Stimulated activated CD8-positive, alpha-beta memory T cell treated with anti-CD3 and anti-CD28 coated beads, Interleukin-4, amount 100 ng/mL, for 48 hours (primary cell): ENCODE results near the gene C1QL2.

Experiments
- DNase-seq: peaks from one replicate; pipeline ENCODE4 v3.0.0-alpha.2; 2020

The C1QL2 gene

GRCh38 chr2:119136093-119136492 lies 22.5 kb downstream of the C1QL2 start:
- no peak for DNase-seq

DNA sequence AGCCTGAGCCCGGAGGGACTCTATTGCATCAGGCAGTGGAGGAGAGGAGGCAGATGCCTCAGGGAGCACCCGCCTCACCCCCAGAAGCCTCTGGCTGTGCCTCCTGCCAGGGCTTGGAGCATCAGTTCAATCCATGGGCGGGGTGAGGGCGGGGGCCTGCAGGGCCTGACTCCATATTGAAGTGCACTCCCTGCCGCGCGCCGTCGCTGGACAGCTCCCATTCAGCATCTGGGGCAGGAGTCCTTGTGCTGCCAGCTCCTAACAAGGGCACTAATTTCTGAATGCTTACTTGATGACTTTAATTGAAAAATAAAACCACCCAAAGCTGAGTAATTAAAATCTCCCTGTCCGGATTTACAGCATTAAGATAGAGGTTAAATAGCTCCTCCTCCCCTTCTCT lies 23.8 kb downstream of the C1QL2 start:
- DNase-seq, result no peak

- DNase-seq, result peak; percentile 67
These were observed 31.9 kb downstream of the C1QL2 start for GRCh38 chr2:119126650-119127049.

GRCh38 chr2:119123389-119123788 lies 35.2 kb downstream of the C1QL2 start:
- DNase-seq, result no peak

- DNase-seq, result no peak
These were observed 35.9 kb downstream of the C1QL2 start for GRCh38 chr2:119122663-119123062.

DNA sequence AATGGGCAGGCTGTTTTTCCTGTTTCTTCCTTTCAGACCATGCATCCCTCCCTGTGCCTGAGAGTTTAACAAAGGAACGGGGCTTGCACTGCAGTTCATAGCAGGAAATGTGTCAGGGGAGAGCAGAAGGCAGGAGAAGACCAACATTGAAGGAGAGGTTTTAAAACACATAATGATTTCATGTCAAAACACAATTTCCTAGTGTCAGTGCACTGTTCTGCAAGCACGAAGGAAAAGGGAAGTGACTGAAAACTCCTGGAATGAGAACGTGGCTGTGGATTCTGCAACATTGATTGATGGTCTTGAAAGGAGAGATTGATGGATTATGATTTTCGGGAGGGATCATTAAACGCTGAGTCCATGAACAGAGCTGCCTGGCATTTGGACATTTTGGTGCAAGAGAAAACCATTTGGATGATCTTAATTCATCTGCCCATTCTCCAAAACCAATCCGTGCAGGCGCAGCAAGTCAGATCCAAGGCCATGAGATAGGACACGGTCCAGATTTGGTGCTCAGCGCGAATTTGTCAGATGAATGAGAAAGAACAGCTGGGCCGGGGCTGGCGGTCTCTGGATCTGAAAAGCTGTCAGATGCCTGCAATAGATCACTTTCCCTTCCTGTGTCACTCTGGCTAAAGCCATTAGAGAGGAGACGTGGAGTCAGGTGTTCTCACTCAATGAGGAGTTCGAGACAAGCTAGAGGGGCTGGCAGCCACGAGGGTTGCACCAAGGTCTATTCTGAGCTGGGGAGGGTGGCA lies 38.4 kb downstream of the C1QL2 start:
- DNase-seq, result no peak

DNA sequence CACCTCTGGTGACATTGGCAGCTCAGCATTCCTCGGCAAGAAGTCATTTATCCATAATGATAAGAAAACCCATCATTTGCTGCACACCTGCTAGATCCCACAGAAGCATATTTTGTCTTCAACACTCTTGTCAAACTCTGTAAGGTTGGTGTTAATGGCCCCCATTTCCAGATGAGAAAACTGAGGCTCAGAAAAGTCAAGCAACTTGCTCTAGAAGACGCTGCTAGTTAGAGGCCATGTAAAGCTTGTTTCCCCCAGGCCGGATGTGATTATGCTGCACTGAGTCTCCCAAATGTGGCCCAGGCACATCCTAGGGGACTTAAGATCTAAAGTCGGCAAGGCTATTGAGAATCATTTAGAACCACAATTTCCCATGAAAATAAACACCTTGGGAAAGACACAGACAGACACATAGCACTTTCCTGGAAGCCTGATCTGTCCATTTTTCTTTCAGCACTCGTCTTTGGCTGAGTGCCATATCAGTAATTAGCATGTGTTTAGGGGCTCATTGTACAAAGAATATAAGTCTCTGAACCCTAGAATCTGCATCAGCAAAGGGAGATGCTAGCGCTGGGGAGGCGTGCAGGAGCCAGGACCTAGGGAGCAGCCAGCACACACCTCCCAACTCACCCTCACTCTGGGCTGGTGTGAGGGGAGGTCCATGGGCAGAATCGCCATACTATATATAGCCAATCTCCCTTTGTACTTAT lies 39.3 kb downstream of the C1QL2 start:
- DNase-seq, result no peak

DNA sequence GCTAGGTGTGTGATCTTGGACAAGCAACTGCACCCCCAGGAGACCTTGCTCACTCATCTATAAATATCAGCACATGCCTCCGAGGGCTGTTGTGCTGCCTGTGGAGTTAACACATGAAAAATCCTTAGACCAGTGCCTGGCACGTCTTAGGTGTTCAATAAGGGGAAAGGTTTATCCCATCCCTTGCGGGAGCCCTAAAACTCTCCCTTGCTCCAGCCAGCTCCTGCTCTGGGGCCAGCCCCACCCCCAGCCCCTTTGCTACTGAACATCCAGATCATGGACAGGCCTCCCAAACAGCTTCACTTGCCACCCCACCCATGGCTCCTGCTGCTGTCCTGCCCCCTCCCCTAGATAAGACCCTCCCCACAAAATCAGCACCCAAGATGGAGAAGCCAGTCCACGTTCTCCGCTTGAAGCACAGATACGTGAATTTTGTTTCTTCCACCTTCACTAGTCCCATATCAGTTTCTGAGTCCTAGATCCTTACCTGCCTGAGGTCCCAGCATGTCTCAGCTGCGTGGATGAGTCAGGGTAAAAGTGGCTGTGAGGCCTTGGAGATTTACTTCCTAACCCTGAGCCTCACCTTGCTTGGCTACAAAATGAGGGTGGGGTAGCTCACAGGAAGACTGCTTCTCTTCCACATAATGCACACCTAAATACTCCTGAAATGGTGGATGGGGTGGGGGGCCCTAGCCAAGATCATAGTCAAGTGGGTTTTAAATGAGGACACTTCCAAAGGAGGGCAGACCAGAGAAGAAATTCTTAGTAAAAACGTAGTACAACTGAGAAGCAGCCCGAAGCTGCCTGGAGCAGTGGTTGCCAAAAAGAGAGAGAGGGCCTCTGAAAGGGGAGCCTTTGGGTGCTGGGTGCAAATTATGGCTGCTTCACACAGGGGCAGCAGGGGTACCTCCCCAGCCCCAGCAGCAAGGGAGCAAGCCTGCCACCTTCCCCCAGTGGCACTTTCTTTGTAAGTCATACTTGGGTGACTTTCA lies 40.4 kb downstream of the C1QL2 start:
- no peak for DNase-seq

DNA sequence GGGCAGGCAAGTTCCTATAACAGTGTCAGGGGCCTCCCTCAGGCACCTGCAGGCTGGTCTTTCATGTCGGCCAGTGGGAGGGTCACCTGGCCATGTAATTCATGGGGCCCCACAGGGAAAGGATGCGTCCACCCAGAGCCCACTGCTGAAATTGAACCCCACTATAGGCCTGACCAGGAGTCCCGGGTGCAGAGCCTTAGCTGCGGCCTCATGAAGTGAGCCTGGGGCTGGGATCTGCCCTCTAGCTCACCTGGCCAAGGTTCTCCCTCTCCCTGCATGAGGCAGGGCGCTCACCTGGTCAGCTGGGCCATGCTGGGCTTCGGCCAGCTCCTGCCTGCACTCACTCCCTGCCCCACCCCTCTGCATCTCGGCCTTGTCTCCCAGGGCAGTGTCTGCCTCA lies 41.1 kb downstream of the C1QL2 start:
- DNase-seq, result no peak

GRCh38 chr2:119116411-119117295 lies 41.9 kb downstream of the C1QL2 start:
- no peak for DNase-seq

- no peak for DNase-seq
These were observed 44.3 kb downstream of the C1QL2 start for GRCh38 chr2:119114266-119114665.

DNA sequence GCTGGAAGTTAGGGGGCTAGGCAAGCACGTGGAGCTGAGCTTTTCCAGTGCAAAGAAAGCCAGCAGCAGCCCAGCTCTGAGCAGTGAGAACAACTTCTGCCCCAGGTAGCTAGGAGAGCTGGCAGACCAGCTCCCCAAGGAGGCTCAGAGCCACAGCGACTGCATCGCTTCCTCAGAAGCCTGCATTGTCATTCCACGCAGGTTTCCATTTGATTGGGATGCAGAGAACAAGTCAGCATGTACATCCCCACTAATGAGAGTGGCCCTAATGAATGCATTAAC lies 45.1 kb downstream of the C1QL2 start:
- DNase-seq, result no peak

- DNase-seq, result no peak
These were observed 45.6 kb downstream of the C1QL2 start for GRCh38 chr2:119112770-119113488.

- no peak for DNase-seq
These were observed 46.3 kb downstream of the C1QL2 start for GRCh38 chr2:119112230-119112629.

- no peak for DNase-seq
These were observed 47.2 kb downstream of the C1QL2 start for GRCh38 chr2:119111115-119111975.

DNA sequence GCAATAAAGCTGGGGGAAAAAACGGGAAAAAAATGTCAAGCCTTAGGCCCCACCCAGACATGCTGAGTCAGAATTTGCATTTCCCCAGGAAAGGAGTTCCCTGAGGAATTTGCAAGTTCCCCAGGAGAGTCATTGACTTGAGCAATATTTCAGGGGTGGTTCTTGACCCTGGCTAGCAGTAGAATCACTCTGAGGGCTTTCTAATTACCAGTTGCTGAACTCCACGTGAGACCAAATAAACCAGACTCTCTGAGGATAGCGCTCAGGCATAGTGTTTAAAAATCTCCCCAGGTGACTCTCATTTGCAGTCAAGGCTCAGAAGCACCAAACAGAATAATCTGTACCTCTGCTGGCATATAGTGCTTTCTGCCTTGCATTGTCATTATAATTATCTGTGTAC lies 48.7 kb downstream of the C1QL2 start:
- DNase-seq, result no peak

GRCh38 chr2:119108186-119108585 lies 50.4 kb downstream of the C1QL2 start:
- no peak for DNase-seq

- DNase-seq, result peak; percentile 58
These were observed 52.2 kb downstream of the C1QL2 start for GRCh38 chr2:119106301-119106897.
